Muscle of arm (tissue), 14 donors: ENCODE data around the gene CRX. TPM values are rescaled to one million over a fixed set of nuclear protein-coding genes. Genes with fewer than 3 reads are reported as not detected.
A peak's percentile ranks its signal among the peaks of the same experiment; 100 is the strongest.
"Not testable (repeated sequence)": the region's sequence is repeated elsewhere in the genome, so short reads cannot be mapped to it uniquely, and the experiment has no call there.

Source experiments
- DNase-seq: peaks from one replicate; pipeline ENCODE4 v3.0.0-alpha.2; 2013
- long read RNA-seq, 11 donors: transcript quantifications; one replicate each; lab custom pipeline, GENCODE V29; 2026
- polyA plus RNA-seq, 12 donors: library from polyadenylated mRNA; unstranded; fragments of 120-200 nt; gene quantifications; one replicate each; pipeline ENCODE4 v1.2.1, GENCODE V29; 2013; ENCODE audit not compliant: insufficient read length in 12 of 12

Gene CRX
- polyA plus RNA-seq, result under 1 TPM in 4 of 12 donors, not detected in 8; 0.04 to 0.08 (median 0.05) TPM
- long read RNA-seq, donor 1, result 0 reads
- long read RNA-seq, donor 2, partial matches to known transcripts, result 159 of 159 reads
- long read RNA-seq, donor 2, other reads (novel, unspliced or antisense), result 0 of 159 reads
- long read RNA-seq, donor 3, result 0 reads
- long read RNA-seq, donor 4, result 0 reads
- long read RNA-seq, donor 5, result 0 reads
- long read RNA-seq, donor 6, result 0 reads
- long read RNA-seq, donor 7, result 0 reads
- long read RNA-seq, donor 8, result 0 reads
- long read RNA-seq, donor 9, result 0 reads
- long read RNA-seq, donor 10, result 0 reads
- long read RNA-seq, donor 11, result 0 reads

- DNase-seq, result no peak
Observed at GRCh38 chr19:47821460-47822020, at the start of gene CRX. CRX (plus strand) TSS chr19:47821937; CDS start chr19:47834444, 12,507 bp downstream.

GRCh38 chr19:47776568-47776967 lies 45.2 kb upstream of the CRX start:
- DNase-seq, result no peak

DNA sequence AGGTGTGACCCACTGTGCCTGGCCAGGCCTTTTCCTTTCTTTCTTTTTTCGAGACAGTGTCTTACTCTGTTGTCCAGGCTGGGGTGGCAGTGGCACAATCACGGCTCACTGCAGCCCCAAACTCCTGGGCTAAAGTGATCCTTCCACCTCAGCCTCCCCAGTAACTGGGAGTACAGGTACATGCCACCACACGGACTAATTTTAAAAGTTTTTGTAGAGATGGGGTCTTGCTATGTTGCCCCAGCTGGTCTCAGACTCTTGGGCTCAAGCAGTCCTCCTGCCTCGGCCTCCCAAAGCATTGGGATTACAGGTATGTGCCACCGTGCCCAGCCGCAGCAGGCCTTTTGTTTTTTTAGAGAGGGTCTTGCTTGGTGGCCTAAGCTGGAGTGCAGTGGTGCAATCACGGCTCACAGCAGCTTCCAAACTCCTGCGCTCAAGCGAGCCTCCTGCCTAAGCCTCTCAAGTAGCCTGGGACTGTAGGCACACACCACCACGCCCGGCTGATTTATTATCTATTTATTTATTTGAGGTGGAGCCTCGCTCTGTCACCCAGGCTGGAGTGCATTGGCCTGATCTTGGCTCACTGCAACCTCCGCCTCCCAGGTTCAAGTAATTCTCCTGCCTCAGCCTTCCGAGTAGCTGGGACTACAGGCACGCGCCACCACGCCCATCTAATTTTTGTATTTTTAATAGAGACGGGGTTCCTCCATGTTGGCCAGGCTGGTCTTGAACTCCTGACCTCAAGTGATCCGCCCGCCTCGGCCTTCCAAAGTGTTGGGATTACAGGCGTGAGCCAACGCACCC lies 44.3 kb upstream of the CRX start:
- not testable (repeated sequence) for DNase-seq

GRCh38 chr19:47778049-47778953 lies 43.4 kb upstream of the CRX start, which contains the start of gene SELENOW:
SELENOW (plus strand) TSS chr19:47778703; CDS start chr19:47778786, 83 bp downstream.
- peak; percentile 85 for DNase-seq

GRCh38 chr19:47778954-47779351 lies 42.8 kb upstream of the CRX start:
- DNase-seq, result no peak

DNA sequence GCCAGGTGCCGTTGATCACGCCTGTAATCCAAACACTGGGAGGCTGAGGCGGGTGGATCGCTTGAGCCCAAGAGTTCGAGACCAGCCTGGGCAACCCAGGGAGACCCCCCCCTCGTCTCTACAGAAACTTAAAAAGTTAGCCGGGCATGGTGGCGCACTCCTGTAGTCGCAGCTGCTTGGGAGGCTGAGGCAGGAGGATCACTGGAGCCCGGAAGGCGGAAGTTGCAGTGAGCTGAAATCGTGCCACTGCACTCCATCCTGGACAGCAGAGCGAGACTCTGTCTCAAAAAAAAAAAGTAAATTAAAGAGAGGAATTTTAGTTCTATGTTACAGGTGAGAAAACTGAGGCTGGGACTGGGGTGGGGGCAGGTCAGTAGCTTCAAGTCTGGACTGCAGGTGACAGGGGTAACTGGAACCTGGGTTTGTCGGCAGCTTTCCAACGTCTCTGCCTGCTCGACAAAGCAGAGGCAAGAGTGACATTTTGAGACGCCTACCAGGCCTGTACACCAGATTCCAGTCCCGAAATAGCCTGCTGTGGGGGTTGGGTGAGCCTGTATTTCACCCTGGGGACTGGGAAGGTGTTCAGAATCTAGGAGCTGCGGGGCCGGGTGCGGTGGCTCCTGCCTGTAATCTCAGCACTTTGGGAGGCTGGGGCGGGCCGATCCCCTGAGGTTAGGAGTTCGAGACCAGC lies 42.1 kb upstream of the CRX start:
- no peak for DNase-seq

DNA sequence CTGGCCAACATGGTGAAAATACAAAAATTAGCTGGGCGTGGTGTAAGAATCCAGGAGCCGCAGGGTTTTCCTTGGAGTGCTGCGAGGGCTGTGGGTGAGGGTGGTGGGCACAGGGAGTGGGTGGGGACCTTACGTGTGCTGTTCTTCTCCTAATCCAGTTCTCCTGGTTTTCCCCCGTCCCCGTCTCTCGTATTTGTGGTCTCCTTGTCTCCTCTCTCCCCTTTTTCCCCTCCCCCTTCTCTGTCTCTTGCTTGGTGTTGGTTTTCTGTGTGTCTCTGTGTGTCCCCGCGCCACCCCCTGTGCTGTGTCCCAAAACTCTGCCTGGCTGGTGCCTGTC lies 41.6 kb upstream of the CRX start:
- no peak for DNase-seq

DNA sequence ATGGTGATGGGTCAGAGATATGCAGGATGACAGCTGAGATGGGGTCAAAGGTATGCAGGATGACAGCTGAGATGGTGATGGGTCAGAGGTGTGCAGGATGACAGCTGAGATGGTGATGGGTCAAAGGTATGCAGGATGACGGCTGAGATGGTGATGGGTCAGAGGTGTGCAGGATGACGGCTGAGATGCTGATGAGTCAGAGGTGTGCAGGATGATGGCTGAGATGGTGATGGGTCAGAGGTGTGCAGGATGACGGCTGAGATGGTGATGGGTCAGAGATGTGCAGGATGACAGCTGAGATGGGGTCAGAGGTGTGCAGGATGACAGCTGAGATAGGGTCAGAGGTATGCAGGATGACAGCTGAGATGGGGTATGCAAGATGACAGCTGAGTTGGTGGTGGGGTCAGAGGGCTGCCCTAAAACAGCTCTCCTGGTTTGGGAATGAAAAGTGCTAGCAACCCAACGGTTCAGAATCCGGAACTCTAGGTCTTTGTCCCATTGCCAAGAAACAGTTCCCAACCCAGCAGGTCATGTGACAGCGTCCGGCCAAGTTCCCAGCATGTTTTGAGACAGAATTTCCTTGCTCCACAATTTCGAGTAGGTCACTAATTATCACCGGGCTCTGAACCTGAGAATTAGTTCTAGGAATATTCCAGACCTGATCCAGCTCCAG lies 40.0 kb upstream of the CRX start:
- DNase-seq, result no peak

GRCh38 chr19:47786566-47786965 lies 35.2 kb upstream of the CRX start:
- DNase-seq, result no peak

DNA sequence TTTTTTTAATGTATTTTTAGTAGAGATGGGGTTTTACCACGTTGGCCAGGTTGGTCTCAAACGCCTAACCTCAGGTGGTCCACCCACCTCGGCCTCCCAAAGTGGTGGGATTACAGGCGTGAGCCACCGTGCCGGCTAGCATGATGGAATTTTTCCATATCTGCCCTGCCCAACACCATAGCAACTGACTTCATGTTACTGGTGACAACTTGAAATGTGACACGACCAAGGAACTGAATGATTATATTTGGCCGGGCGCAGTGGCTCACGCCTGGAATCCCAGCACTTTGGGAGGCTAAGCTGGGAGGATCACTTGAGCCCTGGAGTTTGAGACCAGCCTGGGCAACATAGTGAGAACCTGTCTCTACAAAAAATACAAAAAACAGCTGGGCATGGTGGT lies 34.4 kb upstream of the CRX start:
- DNase-seq, result not testable (repeated sequence)

GRCh38 chr19:47789811-47790210 lies 31.9 kb upstream of the CRX start:
- DNase-seq, result not testable (repeated sequence)

- peak; percentile 57 for DNase-seq
Observed at GRCh38 chr19:47790398-47790814, 31.3 kb upstream of the CRX start.

- no peak for DNase-seq
Observed at GRCh38 chr19:47792616-47793015, 29.1 kb upstream of the CRX start.

GRCh38 chr19:47794526-47794925 lies 27.2 kb upstream of the CRX start:
- no peak for DNase-seq

GRCh38 chr19:47796785-47797184 lies 25.0 kb upstream of the CRX start:
- no peak for DNase-seq

DNA sequence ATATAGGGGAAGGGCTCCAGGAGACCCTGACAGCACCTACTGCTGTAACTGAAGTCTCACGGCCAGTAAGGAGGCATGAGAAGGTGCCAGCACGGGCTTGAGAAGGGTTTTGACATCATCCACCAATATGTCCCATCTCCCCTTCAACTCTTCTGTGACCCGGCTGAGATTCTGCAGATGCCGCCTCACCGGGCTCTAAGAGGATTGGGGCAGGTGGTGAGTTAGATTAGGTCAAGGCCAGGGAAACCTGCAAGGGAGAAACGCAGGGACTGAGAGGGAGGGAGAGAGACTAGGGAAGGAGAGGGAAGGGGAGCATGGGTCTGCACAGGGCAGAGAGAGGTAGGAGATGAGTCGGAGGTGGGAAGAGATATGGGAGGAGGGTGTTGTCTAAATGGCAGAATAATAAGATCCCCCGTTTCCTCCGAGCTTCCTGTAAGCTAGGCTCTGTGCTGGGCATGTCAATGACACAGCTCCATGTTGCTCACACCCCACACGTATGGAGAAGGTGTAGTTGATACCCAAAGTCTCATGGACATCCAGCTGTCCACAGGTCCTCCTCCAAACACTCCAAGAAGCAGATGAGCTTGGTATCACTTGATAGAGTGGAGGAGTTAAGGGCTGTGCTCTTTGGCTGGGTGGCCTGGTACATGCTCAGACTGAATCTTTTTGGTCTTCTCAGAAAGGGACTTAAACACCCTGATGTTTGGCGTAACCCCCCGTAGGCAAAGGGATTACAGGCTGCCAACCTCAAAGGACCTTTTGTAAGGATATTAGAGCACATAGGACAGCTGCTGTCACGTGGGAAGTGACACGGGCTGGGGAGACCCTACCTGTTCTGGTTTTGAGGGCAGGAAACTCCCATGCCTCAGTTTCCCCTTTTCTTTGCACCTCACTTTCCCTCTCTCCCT lies 23.5 kb upstream of the CRX start:
- no peak for DNase-seq

DNA sequence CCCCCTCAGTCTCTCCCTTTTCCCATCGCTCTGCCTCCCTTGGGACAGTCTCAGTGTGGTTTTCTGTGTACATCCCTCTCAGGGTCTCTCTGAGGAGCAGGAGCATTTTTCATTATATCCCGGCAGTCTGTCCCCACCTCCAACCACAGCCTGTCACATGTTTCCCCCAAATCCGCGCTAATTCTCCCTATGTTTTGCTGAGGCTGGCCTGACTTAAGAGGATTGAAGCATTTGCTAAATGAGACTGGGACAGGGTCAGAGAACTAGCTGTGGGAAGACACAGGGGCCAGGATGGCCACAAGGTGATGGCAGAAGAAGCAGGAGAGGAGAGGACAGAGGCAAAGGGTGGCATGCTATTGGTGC lies 22.9 kb upstream of the CRX start:
- DNase-seq, result no peak

DNA sequence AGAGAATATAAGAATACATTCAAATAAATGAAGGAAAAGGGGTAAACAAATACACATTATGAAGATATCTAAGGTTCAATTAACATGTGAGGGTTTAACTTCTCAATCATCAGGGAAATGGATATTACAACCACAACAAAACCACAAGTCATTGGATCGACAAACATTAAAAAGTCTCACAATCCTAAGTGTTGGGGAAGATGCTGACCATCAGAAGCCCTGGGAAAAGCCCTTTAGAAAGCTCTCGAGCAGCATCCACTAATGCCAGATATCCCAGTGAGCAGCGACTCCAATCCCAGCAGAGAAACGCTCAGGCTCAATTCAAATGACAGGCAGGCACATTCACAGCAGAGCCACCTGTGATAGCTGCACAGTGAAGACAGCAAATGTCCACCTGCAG lies 20.5 kb upstream of the CRX start:
- no peak for DNase-seq

DNA sequence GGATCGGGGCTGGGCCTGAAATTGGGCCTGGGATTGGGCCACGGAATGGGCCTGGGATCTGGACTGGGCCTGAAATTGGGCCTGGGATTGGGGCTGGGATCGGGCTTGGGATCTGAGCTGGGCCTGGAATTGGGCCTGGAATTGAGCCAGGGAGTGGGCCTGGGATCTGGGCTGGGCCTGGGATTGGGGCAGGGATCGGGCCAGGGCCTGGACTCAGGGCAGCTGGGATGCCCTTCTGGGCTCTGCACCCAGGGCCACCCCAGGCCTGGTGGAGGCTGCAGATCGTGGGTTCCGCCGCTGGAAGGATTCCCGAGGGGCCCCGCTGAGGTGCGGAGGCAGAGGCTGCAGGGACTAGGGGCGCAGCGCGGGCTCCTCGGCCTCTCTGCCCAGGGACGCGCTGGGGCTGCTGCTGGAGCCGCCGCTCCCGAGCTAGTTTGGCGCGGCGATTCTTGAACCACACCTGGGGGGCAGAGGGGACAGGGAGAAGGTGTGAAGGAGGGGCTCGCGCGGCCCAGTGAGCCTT lies 19.2 kb upstream of the CRX start:
- no peak for DNase-seq
